ENCODE measurements around the gene RREB1. TPM values are rescaled to one million over a fixed set of nuclear protein-coding genes. Genes with fewer than 3 reads are reported as not detected.

RREB1 gene
- polyA plus RNA-seq, 1 donor (not counting 4 experiments of a cell fraction or from before 2014, with no cell fraction given) = 6.1 TPM

- Histone ChIP-seq H3K9me1 (ENCODE audit: control insufficient read depth, extremely low read depth, insufficient read depth, low read length) (peaks cover 6% of the 10 kb centered on the region), H3K27ac (ENCODE audit: control insufficient read depth, insufficient read depth, low read length) (no peak overlapping the region), H3K79me2 (ENCODE audit: control insufficient read depth, insufficient read depth, low read length) (peaks cover 43% of the 10 kb centered on the region), H3K36me3 (ENCODE audit: control insufficient read depth in 2 of 2, extremely low read depth in 1 of 2, insufficient read depth in 2 of 2, low read length in 2 of 2) (peaks cover 25 to 41% of the 10 kb centered on the region in 2 experiments), H4K20me1 (ENCODE audit: control insufficient read depth, extremely low read depth, insufficient read depth, low read length) (peaks cover 3% of the 10 kb centered on the region), H3K9ac (ENCODE audit: control insufficient read depth, extremely low read depth, insufficient read depth, low read length) (no peak overlapping the region), H3K4me2 (ENCODE audit: control insufficient read depth, extremely low read depth, insufficient read depth, low read depth, low read length) (no peak overlapping the region), H2AFZ (ENCODE audit: control insufficient read depth, low read length) (no peak overlapping the region), H3K4me1 (ENCODE audit: control insufficient read depth, extremely low read depth, insufficient read depth, low read length) (peaks cover 19% of the 10 kb centered on the region), H3K4me3 (ENCODE audit: control insufficient read depth in 2 of 3, extremely low read depth in 1 of 3, insufficient read depth in 2 of 3, low read depth in 1 of 3, low read length in 3 of 3) (no peak overlapping the region), H3K9me3 (ENCODE audit: control insufficient read depth, low read depth, low read length) (no peaks in the 10 kb centered on the region), H3K27me3 (ENCODE audit: control insufficient read depth, extremely low read depth, insufficient read depth, low read length) (no peaks in the 10 kb centered on the region)
- TF ChIP-seq CTCF (optimal IDR thresholded peaks at IDR 0.05 in 1 of 3, IDR thresholded peaks at IDR 0.05 in 1 of 3, conservative IDR thresholded peaks at IDR 0.05 in 1 of 3; ENCODE audit: extremely low read depth in 1 of 3, insufficient read depth in 2 of 3, low read length in 3 of 3) = no peak
- no peak for TF ChIP-seq EZH2 (IDR thresholded peaks at IDR 0.05; ENCODE audit: low read length)
- no peak for FAIRE-seq
- DNase-seq (ENCODE audit: low read depth, low spot score) = no peak
- dilution Hi-C loops (cut with MboI; ENCODE audit: extremely low pct_ligation_motif_present, low sequenced_read_pairs) = no loop called here
Measured at GRCh38 chr6:7203939-7204338, 96.2 kb downstream of the RREB1 start.

GRCh38 chr6:7204726-7205125, 97.0 kb downstream of the RREB1 start:
- Histone ChIP-seq H3K9ac (ENCODE audit: control insufficient read depth, extremely low read depth, insufficient read depth, low read length) (no peak overlapping the region), H3K4me3 (ENCODE audit: control insufficient read depth in 2 of 3, extremely low read depth in 1 of 3, insufficient read depth in 2 of 3, low read depth in 1 of 3, low read length in 3 of 3) (no peak overlapping the region), H3K9me3 (ENCODE audit: control insufficient read depth, low read depth, low read length) (no peaks in the 10 kb centered on the region), H3K79me2 (ENCODE audit: control insufficient read depth, insufficient read depth, low read length) (peaks cover 38% of the 10 kb centered on the region), H3K27ac (ENCODE audit: control insufficient read depth, insufficient read depth, low read length) (no peak overlapping the region), H3K27me3 (ENCODE audit: control insufficient read depth, extremely low read depth, insufficient read depth, low read length) (no peaks in the 10 kb centered on the region), H3K9me1 (ENCODE audit: control insufficient read depth, extremely low read depth, insufficient read depth, low read length) (peaks cover 6% of the 10 kb centered on the region), H4K20me1 (ENCODE audit: control insufficient read depth, extremely low read depth, insufficient read depth, low read length) (peaks cover 3% of the 10 kb centered on the region), H3K4me2 (ENCODE audit: control insufficient read depth, extremely low read depth, insufficient read depth, low read depth, low read length) (no peak overlapping the region), H3K4me1 (ENCODE audit: control insufficient read depth, extremely low read depth, insufficient read depth, low read length) (peaks cover 19% of the 10 kb centered on the region), H2AFZ (ENCODE audit: control insufficient read depth, low read length) (no peak overlapping the region), H3K36me3 (ENCODE audit: control insufficient read depth in 2 of 2, extremely low read depth in 1 of 2, insufficient read depth in 2 of 2, low read length in 2 of 2) (peaks cover 24 to 41% of the 10 kb centered on the region in 2 experiments)
- dilution Hi-C loops (cut with MboI; ENCODE audit: extremely low pct_ligation_motif_present, low sequenced_read_pairs) = no loop called here
- DNase-seq (ENCODE audit: low read depth, low spot score) (no peak), FAIRE-seq (no peak)
- TF ChIP-seq EZH2 (IDR thresholded peaks at IDR 0.05; ENCODE audit: low read length) (no peak), CTCF (optimal IDR thresholded peaks at IDR 0.05 in 1 of 3, IDR thresholded peaks at IDR 0.05 in 1 of 3, conservative IDR thresholded peaks at IDR 0.05 in 1 of 3; ENCODE audit: extremely low read depth in 1 of 3, insufficient read depth in 2 of 3, low read length in 3 of 3) (no peak)

Data from keratinocyte (primary cell).